NCI-H526 (cell line): ENCODE data around the gene TMED8.
"Not testable (repeated sequence)": the region's sequence is repeated elsewhere in the genome, so short reads cannot be mapped to it uniquely, and the experiment has no call there.

Source experiments
- DNase-seq, 2 experiments: peaks; one replicate each; lab custom pipeline; 2025; lab: John Stamatoyannopoulos, UW

TMED8 gene

GRCh38 chr14:77359626-77360025 lies 17.3 kb downstream of the TMED8 start:
- no peak for DNase-seq

DNA sequence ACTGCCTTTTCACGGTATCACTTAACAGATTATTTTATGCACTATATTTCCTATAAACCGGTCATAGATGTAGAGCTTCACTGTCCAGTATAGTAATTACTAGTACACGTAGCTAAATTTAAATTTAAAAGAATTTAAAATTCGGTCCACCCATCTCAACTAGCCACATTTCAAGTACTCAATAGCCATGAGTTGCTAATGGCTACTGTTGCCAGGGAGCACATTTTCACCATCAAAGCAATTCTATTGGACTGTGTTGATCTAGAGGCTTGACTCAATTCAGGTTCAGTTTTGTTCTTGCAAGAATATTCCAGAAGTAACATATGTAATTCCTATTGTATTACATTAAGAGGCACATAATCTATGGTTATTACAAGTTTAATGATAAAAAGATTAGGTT lies 20.0 kb downstream of the TMED8 start:
- no peak for DNase-seq

DNA sequence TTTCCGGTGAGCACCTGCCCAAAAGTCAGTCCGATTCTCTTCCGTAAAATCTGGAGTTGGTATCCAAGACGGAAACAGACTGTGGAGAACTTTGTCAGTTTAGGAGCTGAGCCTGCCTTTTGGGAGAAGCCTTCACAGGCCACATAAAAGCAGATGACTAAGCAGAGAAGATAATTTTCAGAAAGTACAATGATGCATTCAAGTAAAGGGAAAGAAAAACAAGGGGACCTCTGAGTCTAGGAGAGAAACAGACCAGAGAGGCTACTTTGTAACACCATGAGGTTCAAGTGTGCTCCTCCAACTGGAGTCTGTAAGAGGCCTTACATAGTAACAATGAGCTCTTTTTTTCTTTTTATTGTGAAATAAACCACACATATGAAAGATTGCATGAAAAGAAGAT lies 21.1 kb downstream of the TMED8 start:
- no peak for DNase-seq

DNA sequence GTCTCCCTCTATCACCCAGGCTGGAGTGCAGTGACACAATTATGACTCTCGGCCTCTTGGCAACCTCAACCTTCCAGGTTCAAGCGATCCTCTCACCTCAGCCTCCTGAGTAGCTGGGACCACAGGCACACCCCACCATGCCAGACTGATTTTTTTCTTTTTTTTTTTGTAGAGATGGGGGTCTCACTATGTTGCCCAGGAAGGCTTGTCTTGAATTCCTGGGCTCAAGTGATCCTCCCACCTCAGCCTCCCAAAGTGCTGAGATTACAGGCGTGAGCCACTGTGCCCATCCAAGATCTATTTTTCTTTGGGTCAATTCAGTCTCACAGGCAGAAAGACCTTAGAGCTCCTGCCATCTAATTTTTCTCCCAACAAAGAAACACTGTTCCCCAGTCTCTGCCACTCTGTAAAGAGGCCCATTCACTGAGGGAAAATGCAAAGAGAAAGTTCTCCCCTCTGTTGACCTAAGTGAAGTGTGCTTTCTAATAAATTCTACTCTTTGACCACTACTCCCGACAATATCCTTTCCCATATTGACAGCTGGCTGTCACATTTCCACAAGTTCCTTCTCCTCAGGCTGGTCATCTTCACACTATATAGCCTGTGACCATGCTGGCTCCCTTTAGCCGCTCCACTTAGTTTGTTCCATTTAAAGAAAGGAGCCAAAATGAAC lies 23.3 kb downstream of the TMED8 start:
- no peak for DNase-seq

DNA sequence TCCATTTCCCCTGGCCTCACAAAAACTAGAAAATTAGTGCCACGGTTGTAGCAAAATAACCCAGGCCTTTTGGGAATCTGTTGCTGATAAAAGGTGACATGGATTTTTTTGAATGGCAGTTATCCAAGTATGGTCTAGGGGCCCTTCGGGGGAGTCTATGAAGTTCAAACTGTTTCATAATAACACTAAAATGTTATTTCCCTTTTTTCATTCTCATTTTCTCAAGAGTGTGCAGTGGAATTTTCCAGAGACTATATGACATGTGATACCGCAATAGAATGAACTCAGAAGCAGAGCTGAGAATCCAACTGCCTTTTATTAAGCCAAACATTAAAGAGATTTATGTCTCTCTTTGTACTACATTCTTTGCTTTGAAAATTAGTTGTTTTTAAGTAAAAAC lies 29.1 kb downstream of the TMED8 start:
- no peak for DNase-seq

GRCh38 chr14:77346495-77346894 lies 30.4 kb downstream of the TMED8 start:
- no peak for DNase-seq

GRCh38 chr14:77344377-77344996 lies 32.4 kb downstream of the TMED8 start:
- DNase-seq, result no peak

DNA sequence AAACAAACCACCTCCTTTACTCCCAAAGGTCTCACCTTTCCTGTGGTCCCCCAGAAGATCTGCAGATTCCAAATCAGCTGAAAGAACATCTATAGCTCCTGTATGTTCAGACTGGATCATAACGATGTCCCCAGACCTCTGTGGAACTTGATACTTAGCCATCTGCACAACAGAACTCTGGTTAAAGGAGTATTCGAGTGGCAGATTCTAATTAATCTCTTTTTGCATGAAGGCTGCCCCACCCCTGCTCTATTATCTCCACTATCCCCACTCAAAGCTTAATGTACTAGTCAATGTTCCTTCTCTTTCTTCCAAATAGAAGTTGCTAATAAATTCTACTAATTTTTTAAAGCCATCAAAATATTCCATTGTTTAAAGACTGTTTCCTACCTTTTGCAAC lies 33.2 kb downstream of the TMED8 start:
- peak; percentile 16 to 53 for DNase-seq

- DNase-seq, result no peak
Measured at GRCh38 chr14:77342726-77343397, 34.0 kb downstream of the TMED8 start.

- no peak for DNase-seq
Measured at GRCh38 chr14:77340389-77340788, 36.5 kb downstream of the TMED8 start.

GRCh38 chr14:77339407-77339806 lies 37.5 kb downstream of the TMED8 start:
- no peak for DNase-seq

DNA sequence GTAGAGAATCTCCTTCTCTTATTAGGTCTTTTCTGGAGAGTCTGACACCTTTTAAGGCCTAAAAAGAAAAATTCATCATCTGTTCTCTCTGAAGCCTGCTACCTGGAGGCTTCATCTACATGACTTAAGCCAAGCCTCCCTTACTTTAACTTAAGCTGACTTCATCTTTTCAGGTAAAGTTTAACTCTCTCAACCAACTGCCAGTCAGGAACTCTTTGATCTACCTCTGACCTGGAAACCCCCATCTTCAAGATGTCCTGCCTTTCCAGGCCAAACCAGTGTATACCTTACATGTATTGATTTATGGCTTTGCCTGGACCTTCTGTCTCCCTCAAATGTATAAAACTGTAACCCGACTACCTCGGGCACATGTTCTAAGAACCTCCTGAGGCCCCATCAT lies 38.6 kb downstream of the TMED8 start:
- DNase-seq, result no peak

GRCh38 chr14:77337880-77338279 lies 39.0 kb downstream of the TMED8 start:
- no peak for DNase-seq

- not testable (repeated sequence) for DNase-seq
Measured at GRCh38 chr14:77337255-77337654, 39.6 kb downstream of the TMED8 start.

GRCh38 chr14:77335576-77335975 lies 41.3 kb downstream of the TMED8 start:
- no peak for DNase-seq

DNA sequence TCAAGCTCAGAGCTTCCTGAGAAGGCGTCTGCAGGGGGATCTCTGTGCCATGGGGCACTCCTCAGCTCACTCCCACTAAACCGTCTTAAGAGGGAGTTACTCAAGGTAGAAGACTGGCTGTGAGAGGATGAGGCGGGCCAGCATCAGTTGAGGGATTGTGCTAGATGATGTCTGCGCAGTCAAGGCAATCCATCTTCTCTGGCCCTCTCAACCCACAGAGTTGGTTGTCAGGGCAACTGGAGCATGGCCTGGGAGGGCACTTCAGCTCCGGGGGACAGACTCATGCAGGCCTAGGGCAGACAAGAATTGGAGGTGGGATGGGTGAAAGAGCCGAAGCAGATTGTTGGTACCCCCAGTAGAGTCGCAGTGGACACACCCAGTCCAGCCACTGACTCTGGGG lies 47.0 kb downstream of the TMED8 start:
- no peak for DNase-seq

DNA sequence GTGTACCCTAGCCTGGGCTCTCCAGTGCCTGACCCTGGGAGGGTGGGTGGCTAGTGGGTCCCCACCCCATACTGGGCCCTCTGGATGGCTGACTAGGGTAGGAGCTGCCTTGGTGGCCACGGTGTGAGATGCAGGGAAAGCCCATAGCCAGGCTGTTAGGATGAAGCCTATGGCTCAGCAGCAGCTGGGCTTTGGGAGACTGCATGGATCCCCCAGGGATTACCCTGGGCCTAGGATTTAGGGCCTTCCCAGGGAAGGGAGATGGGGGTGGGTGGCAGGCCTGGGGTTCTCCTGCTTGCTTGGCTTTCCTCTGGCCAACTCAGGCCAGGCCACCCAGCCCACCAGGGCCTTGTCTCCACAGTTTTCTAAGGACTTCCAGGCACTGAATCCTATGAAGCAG lies 49.8 kb downstream of the TMED8 start:
- DNase-seq, result no peak

GRCh38 chr14:77325746-77326094 lies 51.2 kb downstream of the TMED8 start:
- no peak for DNase-seq

- DNase-seq, result no peak
Measured at GRCh38 chr14:77324816-77325745, 51.8 kb downstream of the TMED8 start.

DNA sequence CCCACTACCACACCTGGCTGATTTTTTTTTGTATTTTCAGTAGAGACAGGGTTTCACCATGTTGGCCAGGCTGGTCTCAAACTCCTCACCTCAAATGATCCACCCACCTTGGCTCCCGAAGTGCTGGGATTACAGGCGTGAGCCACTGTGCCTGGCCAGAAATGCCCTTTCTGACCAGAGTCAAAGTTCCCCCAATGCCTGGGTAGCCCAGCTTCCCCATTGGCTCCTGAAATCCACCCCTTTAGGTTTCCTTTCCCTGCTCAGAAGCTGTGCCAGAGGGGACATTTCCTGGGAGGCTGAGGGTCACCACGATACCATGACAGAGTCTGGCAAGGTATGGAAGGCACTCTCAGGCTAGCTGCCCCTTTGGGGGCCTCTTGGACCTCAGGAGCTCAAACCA lies 52.6 kb downstream of the TMED8 start:
- no peak for DNase-seq

DNA sequence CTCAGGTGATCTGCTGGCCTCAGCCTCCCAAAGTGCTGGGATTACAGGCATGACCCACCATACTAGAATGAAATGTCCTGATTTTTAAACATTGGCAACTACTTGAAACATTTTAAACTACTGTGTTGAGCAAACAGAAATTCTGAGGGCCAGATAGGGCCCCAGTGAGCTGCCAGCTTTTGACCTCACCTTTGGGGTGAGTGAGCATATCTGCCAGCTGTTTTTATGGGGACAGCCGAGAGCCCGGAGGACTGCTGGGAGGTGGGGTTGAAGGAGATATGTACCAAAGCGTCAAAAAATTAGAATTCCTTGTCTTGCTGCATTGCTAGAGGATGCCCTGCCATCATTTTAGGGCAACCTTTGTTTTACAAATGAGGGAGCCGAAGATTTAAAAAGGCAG lies 53.3 kb downstream of the TMED8 start:
- DNase-seq, result no peak

DNA sequence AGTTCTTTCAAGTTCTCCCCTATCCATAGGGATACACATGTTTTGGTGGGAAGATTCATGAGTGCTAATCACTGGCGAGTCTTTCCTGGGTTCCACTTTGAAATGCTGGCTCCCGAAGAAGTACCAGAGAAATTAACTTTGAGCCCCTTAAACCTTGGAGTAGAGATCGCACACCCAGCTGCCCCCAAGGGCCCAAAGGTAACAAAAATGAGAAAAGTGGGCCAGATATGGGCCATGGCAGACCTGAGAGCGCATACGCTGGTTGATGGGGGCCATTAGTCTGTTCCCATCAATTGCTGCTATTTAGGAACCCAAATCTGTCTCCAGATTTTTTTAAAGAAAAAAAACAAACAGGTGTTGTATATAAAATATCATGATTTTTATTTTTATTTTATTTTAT lies 53.9 kb downstream of the TMED8 start:
- no peak for DNase-seq
